PC-3 (cell line): Measurements from ENCODE around the gene NOTCH1. TPM values are rescaled to one million over a fixed set of nuclear protein-coding genes. Genes with fewer than 3 reads are reported as not detected.

Experiments used
- ATAC-seq: fragments of 200-7000 bp; cut with Tn5 transposase; 2 replicates; pipeline ENCODE4 v1.9.1; 2020; ENCODE audit warnings: mild to moderate bottlenecking, moderate library complexity
- BruUV-seq: library from RNA; stranded (reverse); fragments of 400-500 nt; replicated peaks from 2 replicates; lab custom pipeline; 2021; lab: Mats Ljungman, UMichigan
- CTCF ChIA-PET: fragments of 300-600 bp; sonication (Branson Sonifier 250); formaldehyde crosslinking; loops from one replicate; lab custom pipeline; 2022; ENCODE audit warnings: antibody characterized with exemption; lab: Charles Lee
- POLR2A ChIA-PET: fragments of 300-600 bp; sonication (Branson Sonifier 250); formaldehyde crosslinking; loops from one replicate; lab custom pipeline; 2022; ENCODE audit warnings: antibody characterized with exemption; ENCODE audit not compliant: unreplicated experiment; lab: Charles Lee
- DNase-seq: peaks from one replicate; pipeline ENCODE4 v3.0.0-alpha.2; 2015
- H2AFZ ChIP-seq: fragments of 300-600 bp; sonication (generic); 2 replicates; pipeline ENCODE4 v1.6.0; 2016; ENCODE audit warnings: antibody characterized with exemption, low read length
- H3F3A ChIP-seq: fragments of 300-600 bp; sonication (generic); one replicate; pipeline ENCODE4 v1.6.0; 2017; ENCODE audit warnings: antibody characterized with exemption, low read length, control low read depth, mild to moderate bottlenecking; ENCODE audit not compliant: unreplicated experiment
- H3K27ac ChIP-seq: fragments of 300-600 bp; sonication (generic); 2 replicates; pipeline ENCODE4 v1.5.1; 2016; ENCODE audit warnings: mild to moderate bottlenecking, low read length
- H3K27me3 ChIP-seq: fragments of 300-600 bp; sonication (generic); 2 replicates; pipeline ENCODE4 v1.6.1; 2016; ENCODE audit warnings: low read length, mixed read lengths
- H3K36me3 ChIP-seq: fragments of 300-600 bp; sonication (generic); 2 replicates; pipeline ENCODE4 v1.6.1; 2016; ENCODE audit warnings: low read depth, mixed run types, low read length, mixed read lengths
- H3K4me1 ChIP-seq: fragments of 300-600 bp; sonication (generic); 2 replicates; pipeline ENCODE4 v1.5.1; 2016; ENCODE audit warnings: low read length; ENCODE audit not compliant: insufficient read depth
- H3K4me2 ChIP-seq: fragments of 300-600 bp; sonication (generic); 2 replicates; pipeline ENCODE4 v1.6.0; 2016; ENCODE audit warnings: low read length
- H3K4me3 ChIP-seq: fragments of 300-600 bp; sonication (generic); 2 replicates; pipeline ENCODE4 v1.5.1; 2016; ENCODE audit warnings: mild to moderate bottlenecking, low read length, mixed read lengths
- H3K79me2 ChIP-seq: fragments of 300-600 bp; sonication (generic); 2 replicates; pipeline ENCODE4 v1.6.1; 2017; ENCODE audit warnings: low read length, mixed read lengths
- H3K9ac ChIP-seq: fragments of 300-600 bp; sonication (generic); 2 replicates; pipeline ENCODE4 v1.6.0; 2016; ENCODE audit warnings: mild to moderate bottlenecking, low read length
- H3K9me2 ChIP-seq: fragments of 300-600 bp; sonication (generic); replicated peaks from 2 replicates; pipeline ENCODE4 v1.6.1; 2016; ENCODE audit warnings: mixed run types, low read length, mixed read lengths
- H3K9me3 ChIP-seq: fragments of 300-600 bp; sonication (generic); 2 replicates; pipeline ENCODE4 v1.6.1; 2016; ENCODE audit warnings: low read length, mixed read lengths
- H4K20me1 ChIP-seq: fragments of 300-600 bp; sonication (generic); 2 replicates; pipeline ENCODE4 v1.6.1; 2016; ENCODE audit warnings: low read length, mixed read lengths
- CTCF ChIP-seq: fragments of 300-600 bp; sonication (generic); conservative IDR thresholded peaks from 2 replicates; pipeline ENCODE4 v1.5.1; 2017; ENCODE audit warnings: antibody characterized with exemption, low read depth, mild to moderate bottlenecking, low read length
- EZH2 ChIP-seq: fragments of 300-600 bp; sonication (generic); IDR thresholded peaks from one replicate; pipeline ENCODE4 v1.6.1; 2017; ENCODE audit warnings: antibody characterized with exemption, mild to moderate bottlenecking, low read length; ENCODE audit not compliant: unreplicated experiment
- EZH2phosphoT487 ChIP-seq: fragments of 300-600 bp; sonication (generic); IDR thresholded peaks from 2 replicates; pipeline ENCODE4 v1.6.1; 2018; ENCODE audit warnings: mild to moderate bottlenecking, antibody characterized with exemption, low read length, borderline replicate concordance
- intact Hi-C: fragments of 100-400 bp; cut with micrococcal nuclease; formaldehyde crosslinking; loops from 2 replicates; pipeline ENCODE4 v1.9.0; 2023
- microRNA-seq: library from miRNA; unstranded; fragments of <30 nt; microRNA quantifications from one replicate; pipeline ENCODE4 v1.1.0, GENCODE V29; 2020; ENCODE audit not compliant: unreplicated experiment
- total RNA-seq: library from RNA; depleted of rRNA; stranded (reverse); fragments of >200 nt; gene quantifications from 2 replicates; pipeline ENCODE4 v1.2.3, GENCODE V29; 2014; rRNA removed

The NOTCH1 gene
- total RNA-seq, 1 experiment from 2014 or later, result 14.3 TPM

GRCh38 chr9:136447173-136447778, 98.6 kb downstream of the NOTCH1 start:
- no peak overlapping the region for H3K4me3 ChIP-seq
- H3K4me2 ChIP-seq, result no peak overlapping the region
- H3K4me1 ChIP-seq, result no peaks in the 10 kb centered on the region
- H3K79me2 ChIP-seq, result no peaks in the 10 kb centered on the region
- DNase-seq (no peak), ATAC-seq (no peak)
- ChIA-PET POLR2A (no interaction called here), CTCF (no interaction called here)
- intact Hi-C loops, result no loop called here
- BruUV-seq, result TSS peak; percentile 14
- no peaks in the 10 kb centered on the region for H3K9me3 ChIP-seq
- H4K20me1 ChIP-seq, result no peaks in the 10 kb centered on the region
- peaks cover 8% of the 10 kb centered on the region; the same call in 1 of the 2 replicates for H3K36me3 ChIP-seq
- no peak overlapping the region for H3K9ac ChIP-seq
- H3F3A ChIP-seq, result no peaks in the 10 kb centered on the region
- H3K9me2 ChIP-seq, result no peaks in the 10 kb centered on the region
- H3K27me3 ChIP-seq, result no peaks in the 10 kb centered on the region
- H3K27ac ChIP-seq, result no peak overlapping the region
- H2AFZ ChIP-seq, result no peak overlapping the region
- TF ChIP-seq EZH2 (no peak), EZH2phosphoT487 (no peak), CTCF (no peak)

DNA sequence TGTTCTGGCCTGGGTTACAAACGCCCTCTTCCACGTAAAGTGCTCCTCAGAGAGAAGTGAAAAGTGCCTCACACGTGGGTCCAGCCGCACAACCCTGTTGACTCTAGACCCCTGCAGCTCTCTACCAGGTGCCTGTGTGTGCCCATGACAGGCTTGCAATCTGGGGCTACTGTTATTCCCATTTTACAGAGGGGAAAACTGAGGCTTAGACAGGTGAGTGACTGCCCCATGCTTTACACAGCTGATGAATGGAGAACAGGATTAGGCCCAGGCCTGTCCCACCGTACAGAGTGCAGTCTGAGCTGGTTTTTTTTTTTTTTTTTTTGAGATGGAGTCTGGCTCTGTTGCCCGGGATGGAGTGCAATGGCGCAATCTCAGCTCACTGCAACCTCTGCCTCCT, 100.0 kb downstream of the NOTCH1 start:
- POLR2A ChIA-PET, result no interaction called here
- H3K9me2 ChIP-seq, result no peaks in the 10 kb centered on the region
- no peak overlapping the region for H3K27ac ChIP-seq
- no peaks in the 10 kb centered on the region for H3K79me2 ChIP-seq
- no peak overlapping the region for H3K4me2 ChIP-seq
- TF ChIP-seq EZH2 (no peak), CTCF (no peak), EZH2phosphoT487 (no peak)
- no peaks in the 10 kb centered on the region for H3F3A ChIP-seq
- H3K27me3 ChIP-seq, result no peaks in the 10 kb centered on the region
- H3K9ac ChIP-seq, result no peak overlapping the region
- H3K9me3 ChIP-seq, result no peaks in the 10 kb centered on the region
- H4K20me1 ChIP-seq, result no peaks in the 10 kb centered on the region
- H3K4me1 ChIP-seq, result no peaks in the 10 kb centered on the region
- no peak for ATAC-seq
- no peak overlapping the region for H3K4me3 ChIP-seq
- BruUV-seq, result no TSS peak
- no peak for DNase-seq
- H2AFZ ChIP-seq, result no peak overlapping the region
- CTCF ChIA-PET, result no interaction called here
- intact Hi-C loops, result no loop called here
- H3K36me3 ChIP-seq, result peaks cover 8% of the 10 kb centered on the region; the same call in 1 of the 2 replicates

Small RNA genes lying within 50 kb of the gene (microRNA-seq; reads per million reads assigned to microRNA genes)
- gene MIR4673, result not detected
- gene MIR4674, result 1.3 reads per million

Other genes with a start within 250 kb of the NOTCH1 start
- 0.04 TPM in 1 of 2 replicates, not detected in the other for gene CCDC187, start 242.0 kb downstream of the NOTCH1 start, total RNA-seq
- gene GPSM1, start 218.5 kb downstream of the NOTCH1 start, total RNA-seq, result 26.9 and 27.8 TPM in 2 replicates
- gene DNLZ, start 182.3 kb downstream of the NOTCH1 start, total RNA-seq, result 51.4 and 64.9 TPM in 2 replicates
- gene CARD9, start 172.4 kb downstream of the NOTCH1 start, total RNA-seq, result 0.52 and 1.1 TPM in 2 replicates
- 7.5 and 7.8 TPM in 2 replicates for gene SNAPC4, start 145.9 kb downstream of the NOTCH1 start, total RNA-seq
- gene ENTR1, start 135.4 kb downstream of the NOTCH1 start, total RNA-seq, result 32.3 and 38.3 TPM in 2 replicates
- 44.3 and 54.9 TPM in 2 replicates for gene PMPCA, start 135.4 kb downstream of the NOTCH1 start, total RNA-seq
- gene INPP5E, start 106.2 kb downstream of the NOTCH1 start, total RNA-seq, result 10.7 and 12.2 TPM in 2 replicates
- 28.3 and 33.5 TPM in 2 replicates for gene SEC16A, start 63.0 kb downstream of the NOTCH1 start, total RNA-seq
- gene EGFL7, start 116.9 kb upstream of the NOTCH1 start, total RNA-seq, result 23.1 and 29.5 TPM in 2 replicates
- gene AGPAT2, start 141.4 kb upstream of the NOTCH1 start, total RNA-seq, result 103 and 106 TPM in 2 replicates
- gene DIPK1B, start 166.5 kb upstream of the NOTCH1 start, total RNA-seq, result 19.5 and 26.3 TPM in 2 replicates
- gene LCN10, start 196.9 kb upstream of the NOTCH1 start, total RNA-seq, result not detected in 2 replicates
- not detected in 2 replicates for gene LCN6, start 202.5 kb upstream of the NOTCH1 start, total RNA-seq
- gene LCN8, start 212.2 kb upstream of the NOTCH1 start, total RNA-seq, result not detected in 2 replicates
- not detected in 2 replicates for gene LCN15, start 218.5 kb upstream of the NOTCH1 start, total RNA-seq
- gene TMEM141, start 245.3 kb upstream of the NOTCH1 start, total RNA-seq, result 94.6 and 101 TPM in 2 replicates